Activated naive CD4-positive, alpha-beta T cell treated with anti-CD3 and anti-CD28 coated beads for 36 hours (primary cell): ENCODE data around the gene PPP2R5D. TPM values are rescaled to one million over a fixed set of nuclear protein-coding genes. Genes with fewer than 3 reads are reported as not detected.

ENCODE experiments used
- CTCF ChIA-PET: fragments of 350-600 bp; sonication (Branson Sonifier 250); formaldehyde crosslinking; loops from one replicate; lab custom pipeline; 2021; ENCODE audit warnings: antibody characterized with exemption; lab: Charles Lee
- DNase-seq: peaks from one replicate; pipeline ENCODE4 v3.0.0-alpha.2; 2020
- H3K27ac Mint-ChIP-seq: one replicate; pipeline ENCODE4 v1.8.0; 2021; ENCODE audit warnings: mild to moderate bottlenecking, mixed read lengths
- H3K27me3 Mint-ChIP-seq: one replicate; pipeline ENCODE4 v1.8.0; 2021; ENCODE audit warnings: low read depth, mixed read lengths
- H3K36me3 Mint-ChIP-seq: one replicate; pipeline ENCODE4 v1.8.0; 2021; ENCODE audit warnings: low read depth, mixed read lengths
- H3K4me1 Mint-ChIP-seq: one replicate; pipeline ENCODE4 v1.8.0; 2021; ENCODE audit warnings: low read depth, mixed read lengths
- H3K4me3 Mint-ChIP-seq: one replicate; pipeline ENCODE4 v1.8.0; 2021; ENCODE audit warnings: mild to moderate bottlenecking, moderate library complexity, mixed read lengths
- H3K9me3 Mint-ChIP-seq: one replicate; pipeline ENCODE4 v1.8.0; 2021; ENCODE audit warnings: mixed read lengths
- intact Hi-C: fragments of 100-400 bp; cut with micrococcal nuclease; formaldehyde crosslinking; loops from one replicate; pipeline ENCODE4 v1.15.1; 2023
- total RNA-seq, 2 experiments: library from RNA; stranded (reverse); gene quantifications; one replicate each; pipeline ENCODE4 v1.2.3, GENCODE V29; 2021

Gene PPP2R5D
- total RNA-seq, 2 experiments from 2014 or later = 52.4 to 54.4 TPM

- Mint-ChIP-seq H3K27ac (no peak overlapping the region), H3K4me1 (peaks cover 13% of the 10 kb centered on the region), H3K36me3 (peaks cover 17% of the 10 kb centered on the region), H3K27me3 (no peaks in the 10 kb centered on the region), H3K9me3 (no peaks in the 10 kb centered on the region), H3K4me3 (no peak overlapping the region)
- CTCF ChIA-PET = no interaction called here
- no peak for DNase-seq
- intact Hi-C loops = no loop called here
Observed at GRCh38 chr6:42967228-42967627, 17.1 kb upstream of the PPP2R5D start.

DNA sequence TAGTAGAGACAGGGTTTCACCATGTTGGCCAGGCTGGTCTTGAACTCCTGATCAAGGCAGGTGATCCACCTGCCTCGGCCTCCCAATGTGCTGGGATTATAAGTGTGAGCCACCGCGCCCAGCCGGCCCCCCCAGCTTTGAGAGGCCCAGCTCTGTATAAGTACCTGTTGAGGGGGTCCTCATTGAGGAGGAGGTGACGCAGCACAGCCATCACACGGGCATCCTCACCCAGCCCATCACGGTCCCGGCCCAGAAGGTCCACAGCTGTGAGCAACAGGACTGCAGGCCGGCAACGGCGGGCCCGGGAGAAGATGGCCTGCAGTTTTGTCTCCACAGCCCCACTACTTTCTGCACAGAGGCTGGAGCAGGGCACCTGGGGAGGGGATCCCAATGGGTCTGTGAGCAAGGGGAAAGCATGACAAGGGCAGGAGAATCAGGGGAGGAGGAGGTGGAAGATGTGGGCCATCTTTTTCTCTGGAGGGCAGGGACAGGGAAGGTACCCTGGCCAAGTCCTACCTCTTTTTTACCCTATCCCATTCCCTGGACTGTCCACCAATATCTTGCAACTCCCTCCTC, 16.2 kb upstream of the PPP2R5D start:
- CTCF ChIA-PET = no interaction called here
- DNase-seq = no peak
- no peak overlapping the region for H3K27ac Mint-ChIP-seq
- H3K36me3 Mint-ChIP-seq = peaks cover 14% of the 10 kb centered on the region
- no peak overlapping the region for H3K4me3 Mint-ChIP-seq
- peaks cover 12% of the 10 kb centered on the region for H3K4me1 Mint-ChIP-seq
- intact Hi-C loops = no loop called here
- no peaks in the 10 kb centered on the region for H3K27me3 Mint-ChIP-seq
- H3K9me3 Mint-ChIP-seq = no peaks in the 10 kb centered on the region

- Mint-ChIP-seq H3K27ac (no peak overlapping the region), H3K27me3 (no peaks in the 10 kb centered on the region), H3K4me3 (no peak overlapping the region), H3K9me3 (no peaks in the 10 kb centered on the region), H3K36me3 (peaks cover 17% of the 10 kb centered on the region), H3K4me1 (peaks cover 14% of the 10 kb centered on the region)
- intact Hi-C loops = no loop called here
- CTCF ChIA-PET = no interaction called here
- DNase-seq = no peak
Observed at GRCh38 chr6:42968783-42969182, 15.6 kb upstream of the PPP2R5D start.

DNA sequence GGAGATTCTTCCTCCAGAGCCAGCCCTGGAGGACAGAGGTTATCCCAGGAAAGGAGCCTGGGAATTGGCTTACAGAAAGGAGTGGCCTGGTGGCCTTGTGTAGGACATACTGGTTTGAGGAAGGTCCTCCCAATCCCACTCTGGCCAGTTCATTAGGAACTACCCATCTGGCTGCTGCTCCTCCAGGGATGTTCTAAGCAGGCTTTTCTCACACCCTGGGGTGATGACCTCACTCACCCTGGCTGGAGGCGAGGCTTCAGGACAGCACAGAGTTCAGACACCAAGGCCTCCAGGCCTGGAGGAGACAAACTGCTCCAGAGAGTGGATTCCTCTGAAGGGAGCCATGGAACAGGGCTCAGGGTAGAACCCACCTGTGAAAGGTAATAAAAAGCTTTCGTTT, 14.9 kb upstream of the PPP2R5D start:
- peaks cover 17% of the 10 kb centered on the region for H3K4me1 Mint-ChIP-seq

DNA sequence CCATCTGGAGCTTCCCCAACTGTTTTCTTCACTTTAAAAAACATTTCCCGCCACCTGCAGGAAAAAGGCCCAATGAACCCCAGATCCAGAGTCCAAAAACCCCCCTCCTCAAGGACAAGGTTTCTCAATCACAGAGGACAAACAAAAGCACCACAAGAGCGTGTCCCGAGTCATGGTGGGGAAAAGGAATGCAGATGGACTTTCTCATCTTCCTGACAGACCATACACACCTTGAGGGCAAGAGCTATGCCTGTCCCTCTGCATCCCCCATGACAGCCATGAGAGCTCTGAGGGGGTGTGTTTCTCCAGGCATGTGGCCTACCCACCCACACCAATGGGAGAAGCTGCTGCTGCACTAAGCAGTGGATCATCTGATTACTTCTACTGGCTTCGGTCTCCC, 14.4 kb upstream of the PPP2R5D start:
- Mint-ChIP-seq H3K9me3 (no peaks in the 10 kb centered on the region), H3K4me3 (no peak overlapping the region), H3K27ac (no peak overlapping the region), H3K36me3 (peaks cover 19% of the 10 kb centered on the region), H3K27me3 (no peaks in the 10 kb centered on the region), H3K4me1 (peaks cover 21% of the 10 kb centered on the region)
- DNase-seq = no peak
- intact Hi-C loops = no loop called here
- CTCF ChIA-PET = interaction anchor here (0.6 kb wide), 1 partner anchor 135 kb away, joined by 3 read pairs; no protein-coding TSS in a partner anchor

More for the DNA sequence above, 14.9 kb upstream of the PPP2R5D start:
- CTCF ChIA-PET = interaction anchor here (0.6 kb wide), 1 partner anchor 135 kb away, joined by 3 read pairs; no protein-coding TSS in a partner anchor
- Mint-ChIP-seq H3K4me3 (no peak overlapping the region), H3K36me3 (peaks cover 21% of the 10 kb centered on the region), H3K9me3 (no peaks in the 10 kb centered on the region), H3K27me3 (no peaks in the 10 kb centered on the region), H3K27ac (no peak overlapping the region)
- DNase-seq = no peak
- intact Hi-C loops = no loop called here

- Mint-ChIP-seq H3K4me1 (peaks cover 29% of the 10 kb centered on the region), H3K27me3 (no peaks in the 10 kb centered on the region), H3K9me3 (no peaks in the 10 kb centered on the region), H3K36me3 (peaks cover 14% of the 10 kb centered on the region), H3K27ac (peak overlapping the region; percentile 53), H3K4me3 (no peak overlapping the region)
- peak; percentile 44 for DNase-seq
- CTCF ChIA-PET = interaction anchor here (1.1 to 1.2 kb wide), 2 partner anchors 39 to 173 kb away, joined by 4 to 5 read pairs; no protein-coding TSS in a partner anchor
- intact Hi-C loops = no loop called here
Observed at GRCh38 chr6:42970871-42971612, 13.3 kb upstream of the PPP2R5D start.

GRCh38 chr6:42971746-42972327, 12.5 kb upstream of the PPP2R5D start:
- no peak for DNase-seq
- CTCF ChIA-PET = interaction anchor here (0.6 to 1.2 kb wide), 2 partner anchors 39 to 441 kb away, joined by 3 to 4 read pairs; no protein-coding TSS in a partner anchor
- no peak overlapping the region for H3K27ac Mint-ChIP-seq
- H3K4me3 Mint-ChIP-seq = no peak overlapping the region
- H3K27me3 Mint-ChIP-seq = no peaks in the 10 kb centered on the region
- intact Hi-C loops = no loop called here
- peaks cover 20% of the 10 kb centered on the region for H3K36me3 Mint-ChIP-seq
- peaks cover 36% of the 10 kb centered on the region for H3K4me1 Mint-ChIP-seq
- no peaks in the 10 kb centered on the region for H3K9me3 Mint-ChIP-seq

- intact Hi-C loops = no loop called here
- H3K4me3 Mint-ChIP-seq = no peak overlapping the region
- H3K4me1 Mint-ChIP-seq = peaks cover 47% of the 10 kb centered on the region
- H3K36me3 Mint-ChIP-seq = peaks cover 27% of the 10 kb centered on the region
- CTCF ChIA-PET = interaction anchor here (0.9 kb wide), 2 partner anchors 81 to 170 kb away, joined by 3 read pairs; no protein-coding TSS in a partner anchor
- no peaks in the 10 kb centered on the region for H3K27me3 Mint-ChIP-seq
- H3K27ac Mint-ChIP-seq = no peak overlapping the region
- DNase-seq = no peak
- no peaks in the 10 kb centered on the region for H3K9me3 Mint-ChIP-seq
Observed at GRCh38 chr6:42973926-42974325, 10.4 kb upstream of the PPP2R5D start.

- CTCF ChIA-PET = no interaction called here
- intact Hi-C loops = loop anchor here (5.0 kb wide), 1 partner anchor 542 kb away; the partner anchor contains the start of genes POLR1C and YIPF3
- H3K27me3 Mint-ChIP-seq = no peaks in the 10 kb centered on the region
- H3K4me3 Mint-ChIP-seq = no peak overlapping the region
- no peak for DNase-seq
- H3K27ac Mint-ChIP-seq = peak overlapping the region; percentile 71
- peaks cover 54% of the 10 kb centered on the region for H3K4me1 Mint-ChIP-seq
- no peaks in the 10 kb centered on the region for H3K9me3 Mint-ChIP-seq
- H3K36me3 Mint-ChIP-seq = peaks cover 27% of the 10 kb centered on the region
Observed at GRCh38 chr6:42974919-42975505, 9.4 kb upstream of the PPP2R5D start.

- peaks cover 21% of the 10 kb centered on the region for H3K36me3 Mint-ChIP-seq
- peak overlapping the region; percentile 82 for H3K27ac Mint-ChIP-seq
- H3K4me3 Mint-ChIP-seq = peak overlapping the region; percentile 87
- CTCF ChIA-PET = interaction anchor here (0.6 to 2.0 kb wide), 3 partner anchors 14 to 108 kb away, joined by 4 to 6 read pairs (median 4); no protein-coding TSS in a partner anchor
- H3K4me1 Mint-ChIP-seq = peaks cover 52% of the 10 kb centered on the region
- H3K27me3 Mint-ChIP-seq = no peaks in the 10 kb centered on the region
- H3K9me3 Mint-ChIP-seq = no peaks in the 10 kb centered on the region
- peak; percentile 30 for DNase-seq
- intact Hi-C loops = loop anchor here (2.0 to 5.0 kb wide), 2 partner anchors 232 to 539 kb away; partner anchors contain the start of genes POLR1C, TBCC and YIPF3
Observed at GRCh38 chr6:42978487-42978838, 5.9 kb upstream of the PPP2R5D start.

GRCh38 chr6:42978839-42979522, 5.4 kb upstream of the PPP2R5D start, which contains the start of gene PEX6:
Gene PEX6 (minus strand): TSS chr6:42979181. CDS start chr6:42979150, 31 bp downstream.
- Mint-ChIP-seq H3K4me1 (peaks cover 53% of the 10 kb centered on the region), H3K4me3 (peak within 1 kb of the TSS; percentile 95), H3K27ac (peak within 1 kb of the TSS; percentile 99), H3K27me3 (no peaks in the 10 kb centered on the region), H3K9me3 (no peaks in the 10 kb centered on the region), H3K36me3 (peaks cover 16% of the 10 kb centered on the region)
- intact Hi-C loops = loop anchor here (1.0 to 5.0 kb wide), 8 partner anchors 34 to 538 kb away; partner anchors contain the start of genes CNPY3, CUL7, KLC4 and MEA1
- CTCF ChIA-PET = interaction anchor here (1.0 to 2.0 kb wide), 4 partner anchors 14 to 77 kb away, joined by 3 to 6 read pairs (median 4); no protein-coding TSS in a partner anchor
- DNase-seq = peak; percentile 97
